WTC11 (cell line): ENCODE measurements around the gene SLC37A1.

Experiments used
- ELF4 ChIP-seq: sonication (generic); formaldehyde crosslinking; IDR thresholded peaks from 2 replicates; pipeline ENCODE4 v1.8.1; 2022; ENCODE audit warnings: low read depth, mild to moderate bottlenecking, moderate library complexity, missing genetic modification reagents
- TF ChIP-seq, protein P1 (sequence below): fragments of 250-450 bp; sonication (Bioruptor Pico); IDR thresholded peaks from 2 replicates; pipeline ENCODE4 v1.9.0; 2021; ENCODE audit warnings: mild to moderate bottlenecking

DNA sequence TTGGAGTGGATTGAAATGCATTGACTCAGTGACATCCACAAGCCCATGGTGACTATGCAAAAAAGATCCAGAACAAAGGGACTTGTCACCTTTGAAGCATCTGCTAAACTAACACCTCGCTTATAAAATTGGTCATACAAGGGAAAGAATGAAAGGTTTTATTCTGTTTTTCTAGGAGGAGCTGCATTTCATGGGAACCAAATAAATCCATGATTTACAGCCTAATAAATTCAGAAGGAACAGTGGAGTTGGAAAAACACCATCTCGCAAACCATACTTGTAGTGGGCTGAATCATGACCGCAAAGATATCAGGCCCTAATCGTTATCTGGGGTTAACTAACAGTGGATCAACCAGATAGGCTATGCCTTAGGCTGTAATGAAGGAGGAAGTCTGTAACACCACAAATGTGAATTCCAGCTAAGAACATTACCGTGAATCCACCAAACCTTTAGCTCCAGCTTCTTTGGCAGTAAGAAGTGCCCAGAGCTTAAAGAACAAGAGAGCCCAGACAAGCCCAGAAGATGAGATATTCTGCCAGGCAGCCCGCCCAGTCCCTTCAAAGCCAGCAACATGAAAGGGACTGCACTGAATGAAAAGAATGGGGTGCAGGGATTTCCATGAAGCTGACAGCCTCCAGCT lies 45.0 kb upstream of the SLC37A1 start:
- TF ChIP-seq ELF4 (CRISPR knock-in tag) = no peak
- TF ChIP-seq, protein P1, sequence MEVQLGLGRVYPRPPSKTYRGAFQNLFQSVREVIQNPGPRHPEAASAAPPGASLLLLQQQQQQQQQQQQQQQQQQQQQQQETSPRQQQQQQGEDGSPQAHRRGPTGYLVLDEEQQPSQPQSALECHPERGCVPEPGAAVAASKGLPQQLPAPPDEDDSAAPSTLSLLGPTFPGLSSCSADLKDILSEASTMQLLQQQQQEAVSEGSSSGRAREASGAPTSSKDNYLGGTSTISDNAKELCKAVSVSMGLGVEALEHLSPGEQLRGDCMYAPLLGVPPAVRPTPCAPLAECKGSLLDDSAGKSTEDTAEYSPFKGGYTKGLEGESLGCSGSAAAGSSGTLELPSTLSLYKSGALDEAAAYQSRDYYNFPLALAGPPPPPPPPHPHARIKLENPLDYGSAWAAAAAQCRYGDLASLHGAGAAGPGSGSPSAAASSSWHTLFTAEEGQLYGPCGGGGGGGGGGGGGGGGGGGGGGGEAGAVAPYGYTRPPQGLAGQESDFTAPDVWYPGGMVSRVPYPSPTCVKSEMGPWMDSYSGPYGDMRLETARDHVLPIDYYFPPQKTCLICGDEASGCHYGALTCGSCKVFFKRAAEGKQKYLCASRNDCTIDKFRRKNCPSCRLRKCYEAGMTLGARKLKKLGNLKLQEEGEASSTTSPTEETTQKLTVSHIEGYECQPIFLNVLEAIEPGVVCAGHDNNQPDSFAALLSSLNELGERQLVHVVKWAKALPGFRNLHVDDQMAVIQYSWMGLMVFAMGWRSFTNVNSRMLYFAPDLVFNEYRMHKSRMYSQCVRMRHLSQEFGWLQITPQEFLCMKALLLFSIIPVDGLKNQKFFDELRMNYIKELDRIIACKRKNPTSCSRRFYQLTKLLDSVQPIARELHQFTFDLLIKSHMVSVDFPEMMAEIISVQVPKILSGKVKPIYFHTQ = no peak
